Keratinocyte (primary cell): ENCODE data around the gene EIF3D.

ENCODE experiments used
- CTCF ChIP-seq, 3 experiments: IDR thresholded peaks in 1 of 3; conservative IDR thresholded peaks in 1 of 3; optimal IDR thresholded peaks in 1 of 3; 2 replicates in 2 of 3; 3 replicates in 1 of 3; pipeline versions ENCODE3 to v1.5.1; 2011; ENCODE audit warnings: low read length in 3 of 3, mild to moderate bottlenecking in 3 of 3, moderate library complexity in 2 of 3, control low read depth in 1 of 3, inconsistent platforms in 1 of 3; ENCODE audit not compliant: insufficient read depth in 2 of 3; ENCODE audit errors: extremely low read depth in 1 of 3
- EZH2 ChIP-seq: IDR thresholded peaks from one replicate; pipeline ENCODE4 v1.6.1; 2012; ENCODE audit warnings: inconsistent platforms, mild to moderate bottlenecking, low read length, moderate library complexity

GRCh38 chr22:36493690-36494110 lies 35.3 kb downstream of the EIF3D start:
- TF ChIP-seq CTCF (optimal IDR thresholded peaks at IDR 0.05 in 1 of 3, IDR thresholded peaks at IDR 0.05 in 1 of 3, conservative IDR thresholded peaks at IDR 0.05 in 1 of 3; ENCODE audit: extremely low read depth in 1 of 3, insufficient read depth in 2 of 3, low read length in 3 of 3) (no peak), EZH2 (no peak)
